AG04449 (cell line): Measurements from ENCODE around the gene MYCBPAP.

Experiments used
- CTCF ChIA-PET: fragments of 350-600 bp; formaldehyde crosslinking; extraction: SDS; loops from one replicate; lab custom pipeline; 2021; ENCODE audit warnings: antibody characterized with exemption; lab: Yijun Ruan, JAX
- POLR2A ChIA-PET: fragments of 400-600, 350-600 bp; formaldehyde crosslinking; extraction: SDS; loops from one replicate; lab custom pipeline; 2020; ENCODE audit warnings: antibody characterized with exemption, inconsistent platforms; lab: Yijun Ruan, JAX
- DNase-seq: peaks from one replicate; pipeline ENCODE4 v3.0.0-alpha.2; 2010; ENCODE audit warnings: low read depth, low spot score
- H3K4me3 ChIP-seq: 2 replicates; pipeline ENCODE4 v1.5.1; 2011; ENCODE audit warnings: low read depth, mild to moderate bottlenecking, control low read depth, low read length
- TF ChIP-seq, protein P1 (sequence below): IDR thresholded peaks from one replicate; pipeline ENCODE4 v1.5.1; 2011; ENCODE audit warnings: mild to moderate bottlenecking, moderate library complexity, low read length, control low read depth, inconsistent platforms; ENCODE audit not compliant: insufficient read depth; ENCODE audit errors: missing control alignments

MYCBPAP gene

DNA sequence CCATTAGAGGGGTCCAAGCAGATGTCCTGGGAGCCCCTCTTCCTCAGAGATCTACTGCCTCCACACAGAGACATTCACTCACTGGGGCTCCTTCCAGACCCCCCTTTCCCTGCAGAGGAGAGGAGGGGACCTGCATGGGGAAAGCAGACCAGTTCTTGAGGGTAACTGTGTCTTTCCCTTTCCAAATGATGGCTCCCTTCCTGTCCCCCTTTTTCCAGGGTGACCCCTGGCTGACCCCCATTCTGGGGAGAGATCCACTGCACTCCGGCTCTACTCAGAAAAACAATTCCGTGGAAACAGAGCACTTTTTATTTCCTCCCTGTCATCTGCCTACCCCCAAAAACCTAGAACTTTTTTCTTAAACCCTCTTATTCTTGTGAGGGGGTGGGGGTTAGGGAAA, 58.6 kb downstream of the MYCBPAP start:
- ChIA-PET POLR2A (no interaction called here), CTCF (no interaction called here)
- TF ChIP-seq, protein P1, sequence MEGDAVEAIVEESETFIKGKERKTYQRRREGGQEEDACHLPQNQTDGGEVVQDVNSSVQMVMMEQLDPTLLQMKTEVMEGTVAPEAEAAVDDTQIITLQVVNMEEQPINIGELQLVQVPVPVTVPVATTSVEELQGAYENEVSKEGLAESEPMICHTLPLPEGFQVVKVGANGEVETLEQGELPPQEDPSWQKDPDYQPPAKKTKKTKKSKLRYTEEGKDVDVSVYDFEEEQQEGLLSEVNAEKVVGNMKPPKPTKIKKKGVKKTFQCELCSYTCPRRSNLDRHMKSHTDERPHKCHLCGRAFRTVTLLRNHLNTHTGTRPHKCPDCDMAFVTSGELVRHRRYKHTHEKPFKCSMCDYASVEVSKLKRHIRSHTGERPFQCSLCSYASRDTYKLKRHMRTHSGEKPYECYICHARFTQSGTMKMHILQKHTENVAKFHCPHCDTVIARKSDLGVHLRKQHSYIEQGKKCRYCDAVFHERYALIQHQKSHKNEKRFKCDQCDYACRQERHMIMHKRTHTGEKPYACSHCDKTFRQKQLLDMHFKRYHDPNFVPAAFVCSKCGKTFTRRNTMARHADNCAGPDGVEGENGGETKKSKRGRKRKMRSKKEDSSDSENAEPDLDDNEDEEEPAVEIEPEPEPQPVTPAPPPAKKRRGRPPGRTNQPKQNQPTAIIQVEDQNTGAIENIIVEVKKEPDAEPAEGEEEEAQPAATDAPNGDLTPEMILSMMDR = no peak
- H3K4me3 ChIP-seq = no peak overlapping the region
- no peak for DNase-seq

DNA sequence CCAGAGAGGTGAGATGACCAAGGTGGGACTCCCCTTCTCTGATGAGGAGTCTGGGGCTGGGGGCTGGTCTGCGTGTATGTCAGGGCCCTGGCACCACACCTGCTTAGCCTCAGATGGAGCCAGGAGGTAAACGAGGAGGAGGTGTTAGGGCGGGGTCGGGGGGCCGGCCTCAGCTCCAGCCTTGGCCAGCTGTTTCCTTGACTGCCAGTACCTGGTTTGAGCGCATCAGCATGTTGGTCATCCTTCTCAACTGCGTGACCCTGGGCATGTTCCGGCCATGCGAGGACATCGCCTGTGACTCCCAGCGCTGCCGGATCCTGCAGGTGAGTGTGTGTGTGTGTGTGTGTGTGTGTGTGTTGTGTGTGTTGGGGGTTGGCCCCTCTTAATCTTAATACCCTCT, 60.4 kb downstream of the MYCBPAP start:
- POLR2A ChIA-PET = no interaction called here
- TF ChIP-seq, protein P1 = no peak
- DNase-seq = no peak
- CTCF ChIA-PET = interaction anchor here (1.0 to 1.9 kb wide), 2 partner anchors 18 to 127 kb away, joined by 3 to 5 read pairs; no protein-coding TSS in a partner anchor
- H3K4me3 ChIP-seq = no peak overlapping the region

DNA sequence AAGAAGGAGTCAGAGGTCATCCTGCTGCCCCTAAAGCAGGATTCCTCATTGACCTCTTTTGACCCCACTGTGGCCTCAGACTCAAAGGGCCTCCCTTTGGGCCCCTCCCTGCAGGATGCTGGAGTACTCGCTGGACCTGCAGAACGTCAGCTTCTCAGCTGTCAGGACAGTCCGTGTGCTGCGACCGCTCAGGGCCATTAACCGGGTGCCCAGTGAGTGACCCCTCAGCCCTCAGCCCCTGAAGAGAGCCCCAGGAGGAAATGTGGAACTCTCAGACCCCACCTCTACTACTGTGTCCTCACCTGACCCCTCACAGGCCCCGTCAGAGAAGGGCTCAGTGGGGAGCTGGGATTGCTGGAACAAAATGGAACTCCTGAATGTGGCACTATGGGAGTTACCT, 61.4 kb downstream of the MYCBPAP start:
- TF ChIP-seq, protein P1 = no peak
- no peak for DNase-seq
- CTCF ChIA-PET = interaction anchor here (0.6 to 2.2 kb wide), 3 partner anchors 18 to 57 kb away, joined by 3 to 8 read pairs (median 4); no protein-coding TSS in a partner anchor
- no peak overlapping the region for H3K4me3 ChIP-seq
- POLR2A ChIA-PET = no interaction called here

DNA sequence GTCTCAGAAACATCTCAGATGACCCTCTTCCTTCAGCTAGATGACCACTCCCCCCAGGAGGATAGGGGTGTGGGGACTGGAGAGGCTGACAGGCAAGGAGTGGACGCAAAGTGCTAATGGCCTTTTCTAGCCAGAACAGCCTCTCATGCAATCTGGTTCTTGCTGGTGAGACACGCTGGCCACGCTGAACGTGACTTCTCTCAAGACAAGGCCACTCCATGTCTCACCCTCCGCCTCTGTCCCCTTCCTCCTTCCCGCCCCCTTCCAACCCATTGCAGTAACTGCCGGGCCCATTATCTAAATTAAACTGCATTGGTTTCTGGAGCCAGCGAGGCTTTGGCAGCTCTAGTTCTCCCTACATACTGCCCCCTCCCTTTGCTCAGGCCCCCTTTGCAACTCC, 61.8 kb downstream of the MYCBPAP start:
- no peak for DNase-seq
- H3K4me3 ChIP-seq = no peak overlapping the region
- ChIA-PET CTCF (interaction anchor here (0.6 to 2.2 kb wide), 3 partner anchors 18 to 56 kb away, joined by 3 to 8 read pairs (median 4); no protein-coding TSS in a partner anchor), POLR2A (no interaction called here)
- TF ChIP-seq, protein P1 = no peak

DNA sequence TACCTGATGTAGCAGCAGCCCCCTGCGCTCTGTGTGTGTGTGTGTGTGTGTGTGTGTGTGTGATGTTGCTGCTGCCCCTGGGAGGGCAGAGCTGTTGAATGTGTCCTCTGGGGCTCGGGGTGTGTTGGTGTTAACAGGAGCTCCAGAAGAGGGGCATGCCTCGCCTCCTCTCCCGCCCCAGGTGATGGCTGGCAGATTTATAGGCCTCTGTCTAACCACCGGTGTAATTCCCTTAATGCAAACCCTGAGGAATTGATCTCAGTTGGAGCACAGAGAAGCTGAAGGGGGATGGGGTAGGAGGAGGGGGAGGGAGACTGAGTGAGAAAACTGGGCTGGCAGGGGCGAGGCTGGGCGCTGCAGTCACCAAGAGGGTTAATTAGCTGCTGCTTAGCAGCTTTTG, 62.3 kb downstream of the MYCBPAP start:
- no peak overlapping the region for H3K4me3 ChIP-seq
- ChIA-PET POLR2A (no interaction called here), CTCF (interaction anchor here (0.6 to 2.2 kb wide), 2 partner anchors 20 to 56 kb away, joined by 3 to 8 read pairs; no protein-coding TSS in a partner anchor)
- TF ChIP-seq, protein P1 = no peak
- DNase-seq = no peak

DNA sequence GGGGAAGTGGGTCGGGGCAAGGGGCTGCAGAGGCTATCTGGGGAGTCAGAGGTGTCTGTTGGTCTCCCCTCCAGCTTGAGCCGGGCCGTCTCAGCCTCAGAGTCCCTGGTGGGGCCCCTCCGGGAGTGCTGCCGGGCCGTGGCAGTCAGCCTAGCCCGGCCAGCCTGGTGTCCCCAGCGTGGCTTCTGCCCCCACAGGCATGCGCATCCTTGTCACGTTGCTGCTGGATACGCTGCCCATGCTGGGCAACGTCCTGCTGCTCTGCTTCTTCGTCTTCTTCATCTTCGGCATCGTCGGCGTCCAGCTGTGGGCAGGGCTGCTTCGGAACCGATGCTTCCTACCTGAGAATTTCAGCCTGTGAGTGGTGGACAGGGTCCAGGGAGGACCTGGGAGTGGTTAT, 63.4 kb downstream of the MYCBPAP start:
- no peak overlapping the region for H3K4me3 ChIP-seq
- TF ChIP-seq, protein P1 = no peak
- no peak for DNase-seq
- POLR2A ChIA-PET = no interaction called here
- CTCF ChIA-PET = interaction anchor here (2.2 kb wide), 2 partner anchors 21 to 22 kb away, joined by 7 to 8 read pairs; no protein-coding TSS in a partner anchor
